Left lobe of liver (tissue), 2 donors: ENCODE measurements around the gene FOXL1. TPM values are rescaled to one million over a fixed set of nuclear protein-coding genes. Genes with fewer than 3 reads are reported as not detected.

Experiments
- ATAC-seq: fragments of 200-7000 bp; cut with Tn5 transposase; one replicate; pipeline ENCODE4 v1.9.1; 2020; ENCODE audit warnings: mild to moderate bottlenecking, moderate library complexity
- DNase-seq: peaks from one replicate; pipeline ENCODE4 v3.0.0-alpha.2; 2020; ENCODE audit warnings: low spot score
- total RNA-seq: library from RNA; stranded (reverse); gene quantifications from one replicate; pipeline ENCODE4 v1.2.1, GENCODE V29; 2021
- donor health status: DM: no; HTN: no; CAD: no; lungs with moderate emphysema.
- donor health status: DM: no; HTN: yes; CAD: no.

The FOXL1 gene
- total RNA-seq, 1 donor from 2014 or later: 0.28 TPM

- DNase-seq (no peak), ATAC-seq (no peak)
These were observed 10.4 kb upstream of the FOXL1 start for GRCh38 chr16:86567701-86568581.

GRCh38 chr16:86568677-86569623, 9.4 kb upstream of the FOXL1 start:
- no peak for ATAC-seq
- DNase-seq: no peak

GRCh38 chr16:86569701-86570447, 8.5 kb upstream of the FOXL1 start:
- no peak for ATAC-seq
- no peak for DNase-seq

GRCh38 chr16:86570558-86571529, 7.5 kb upstream of the FOXL1 start:
- no peak for DNase-seq
- no peak for ATAC-seq

GRCh38 chr16:86571530-86571915, 6.8 kb upstream of the FOXL1 start:
- DNase-seq: no peak
- ATAC-seq: no peak

- no peak for DNase-seq
- ATAC-seq: no peak
These were observed 6.3 kb upstream of the FOXL1 start for GRCh38 chr16:86572041-86572521.

GRCh38 chr16:86572606-86573005, 5.7 kb upstream of the FOXL1 start:
- ATAC-seq (no peak), DNase-seq (no peak)

- no peak for DNase-seq
- no peak for ATAC-seq
These were observed 5.1 kb upstream of the FOXL1 start for GRCh38 chr16:86573215-86573614.

GRCh38 chr16:86573646-86574508, 4.5 kb upstream of the FOXL1 start:
- ATAC-seq (no peak), DNase-seq (no peak)

- ATAC-seq (no peak), DNase-seq (no peak)
These were observed 3.7 kb upstream of the FOXL1 start for GRCh38 chr16:86574646-86575045.

GRCh38 chr16:86575095-86575685, 3.2 kb upstream of the FOXL1 start:
- ATAC-seq: no peak
- no peak for DNase-seq

GRCh38 chr16:86575754-86576557, 2.4 kb upstream of the FOXL1 start:
- peak; percentile 70 for ATAC-seq
- DNase-seq: no peak

- no peak for ATAC-seq
- DNase-seq: no peak
These were observed 1.6 kb upstream of the FOXL1 start for GRCh38 chr16:86576591-86577313.

GRCh38 chr16:86577314-86577971, 906 bp upstream of the FOXL1 start:
- DNase-seq: no peak
- ATAC-seq: no peak

- no peak for ATAC-seq
- no peak for DNase-seq
These were observed 390 bp downstream of the FOXL1 start for GRCh38 chr16:86578611-86579267.
